Keratinocyte (primary cell): ENCODE results near the gene CSK.

ENCODE experiments used
- CTCF ChIP-seq, 3 experiments: IDR thresholded peaks in 1 of 3; conservative IDR thresholded peaks in 1 of 3; optimal IDR thresholded peaks in 1 of 3; 2 replicates in 2 of 3; 3 replicates in 1 of 3; pipeline versions ENCODE3 to v1.5.1; 2011; ENCODE audit warnings: low read length in 3 of 3, mild to moderate bottlenecking in 3 of 3, moderate library complexity in 2 of 3, control low read depth in 1 of 3, inconsistent platforms in 1 of 3; ENCODE audit not compliant: insufficient read depth in 2 of 3; ENCODE audit errors: extremely low read depth in 1 of 3
- EZH2 ChIP-seq: IDR thresholded peaks from one replicate; pipeline ENCODE4 v1.6.1; 2012; ENCODE audit warnings: inconsistent platforms, mild to moderate bottlenecking, low read length, moderate library complexity

- TF ChIP-seq CTCF (optimal IDR thresholded peaks at IDR 0.05 in 1 of 3, IDR thresholded peaks at IDR 0.05 in 1 of 3, conservative IDR thresholded peaks at IDR 0.05 in 1 of 3; ENCODE audit: extremely low read depth in 1 of 3, insufficient read depth in 2 of 3, low read length in 3 of 3) (no peak), EZH2 (peak; percentile 10)
Observed at GRCh38 chr15:74827614-74828013, 45.7 kb downstream of the CSK start.
